SKM-1 treated with dmso at 0.1 percent for 144 hours (cell line): Measurements from ENCODE around the gene GRN.

Experiments used
- DNase-seq: peaks from one replicate; lab custom pipeline; 2025; ENCODE audit not compliant: unreplicated experiment; lab: John Stamatoyannopoulos, UW

The GRN gene

GRCh38 chr17:44344939-44345453 is at the start of gene GRN:
GRN (plus strand) TSS chr17:44345302; CDS start chr17:44349165, 3,863 bp downstream.
- peak; percentile 98 for DNase-seq

DNA sequence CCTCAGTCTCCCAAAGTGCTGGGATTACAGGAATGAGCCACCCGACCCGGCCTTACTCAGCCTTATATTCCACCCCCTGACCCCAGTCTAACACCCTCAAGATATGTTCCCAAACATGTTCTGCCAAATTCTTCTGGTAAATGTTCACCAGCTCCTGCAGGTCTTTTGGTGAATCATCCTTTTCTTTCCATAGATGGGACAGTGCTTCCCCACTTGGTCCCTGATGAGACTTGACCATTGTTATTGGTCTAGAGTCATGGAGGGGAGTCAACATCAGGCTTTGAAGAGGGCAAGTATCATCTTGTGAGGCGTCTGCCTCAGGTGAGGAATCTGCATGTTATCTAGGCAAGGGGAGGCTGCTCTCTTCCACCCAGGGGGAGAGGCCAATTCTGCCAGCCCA is 47.1 kb upstream of the GRN start:
- no peak for DNase-seq

DNA sequence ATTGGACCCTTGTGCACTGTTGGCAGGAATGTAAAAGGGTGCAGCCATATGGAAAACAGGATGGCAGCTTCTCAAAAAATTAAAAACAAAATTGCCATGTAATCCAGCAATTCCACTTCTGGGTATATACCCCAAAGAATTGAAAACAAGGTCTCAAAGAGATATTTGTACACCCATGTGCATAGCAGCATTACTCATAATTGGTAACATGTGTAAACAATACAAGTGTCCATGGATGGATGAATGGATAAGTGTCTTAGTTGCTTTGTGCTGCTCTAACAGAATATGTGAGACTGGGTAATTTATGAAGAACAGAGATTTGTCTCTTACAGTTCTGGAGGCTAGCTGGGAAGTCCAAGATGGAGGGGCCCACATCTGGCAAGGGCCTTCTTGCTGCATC is 40.5 kb upstream of the GRN start:
- no peak for DNase-seq

DNA sequence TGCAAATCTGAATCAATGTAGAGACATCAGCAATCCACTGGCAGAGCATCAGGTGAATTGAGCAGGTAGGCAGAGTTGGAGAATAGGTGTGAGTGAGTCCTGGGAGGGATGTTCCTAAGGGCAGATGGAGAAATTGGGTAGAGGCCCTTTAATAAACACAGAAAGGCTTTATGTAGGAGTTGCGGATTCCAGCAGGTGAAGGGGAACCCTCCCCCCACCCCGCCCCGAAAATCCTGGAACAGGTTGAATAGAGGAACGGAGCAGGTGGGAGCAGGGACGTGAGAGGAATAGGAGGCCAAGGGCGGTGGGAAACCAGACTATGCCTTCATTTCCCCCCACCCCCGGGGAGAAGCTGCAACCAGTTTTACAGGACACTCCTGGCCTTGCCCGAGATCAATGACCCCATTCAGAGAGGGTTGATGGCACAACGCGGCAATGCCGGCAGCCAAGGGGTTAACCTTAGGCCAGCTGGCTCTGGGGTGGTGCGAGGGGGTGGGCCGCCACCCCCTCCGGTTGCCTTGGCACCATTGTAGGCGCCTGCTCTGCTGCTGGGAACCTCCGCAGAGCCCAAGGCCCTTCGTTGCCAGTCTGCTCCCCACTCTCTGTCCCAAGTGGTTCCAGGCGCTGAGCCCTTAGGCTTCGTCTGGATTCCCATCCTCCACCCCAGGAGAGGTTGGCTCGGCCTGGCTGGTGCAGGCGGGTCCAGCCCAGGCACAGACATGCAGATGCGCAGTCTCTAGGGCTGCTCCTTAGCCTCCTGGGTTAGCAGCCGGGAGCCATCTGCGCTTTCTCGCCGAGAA is 37.5 kb upstream of the GRN start:
- DNase-seq, result no peak

- no peak for DNase-seq
Measured at GRCh38 chr17:44308320-44308818, 36.7 kb upstream of the GRN start, which contains the start of gene RUNDC3A. RUNDC3A (plus strand) TSS chr17:44308601; CDS start chr17:44308833, 232 bp downstream.

- DNase-seq, result no peak
Measured at GRCh38 chr17:44308865-44309264, 36.2 kb upstream of the GRN start.

GRCh38 chr17:44309472-44309871 is 35.6 kb upstream of the GRN start:
- DNase-seq, result no peak

DNA sequence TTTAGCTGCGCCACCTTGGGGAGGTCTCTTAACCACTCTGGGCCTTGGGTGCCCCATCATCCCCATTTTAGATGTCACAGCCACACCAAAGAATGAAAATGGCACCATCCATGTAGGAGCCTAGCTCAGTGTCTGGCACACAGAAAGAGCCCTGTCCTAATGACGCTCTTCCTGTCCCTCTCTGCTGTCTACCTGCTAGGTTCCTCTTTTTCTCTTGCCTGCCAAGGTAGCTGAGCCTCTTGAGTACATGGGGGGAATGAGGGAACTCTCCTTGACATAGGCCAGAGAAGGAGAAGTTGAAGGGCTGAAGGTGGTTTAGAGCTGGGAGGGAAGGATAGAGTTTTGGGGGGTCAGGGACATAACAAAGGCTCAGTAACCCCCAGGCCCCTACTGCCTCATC is 34.9 kb upstream of the GRN start:
- DNase-seq, result no peak

GRCh38 chr17:44310609-44311376 is 34.3 kb upstream of the GRN start:
- no peak for DNase-seq

GRCh38 chr17:44311562-44312181 is 33.4 kb upstream of the GRN start:
- no peak for DNase-seq

DNA sequence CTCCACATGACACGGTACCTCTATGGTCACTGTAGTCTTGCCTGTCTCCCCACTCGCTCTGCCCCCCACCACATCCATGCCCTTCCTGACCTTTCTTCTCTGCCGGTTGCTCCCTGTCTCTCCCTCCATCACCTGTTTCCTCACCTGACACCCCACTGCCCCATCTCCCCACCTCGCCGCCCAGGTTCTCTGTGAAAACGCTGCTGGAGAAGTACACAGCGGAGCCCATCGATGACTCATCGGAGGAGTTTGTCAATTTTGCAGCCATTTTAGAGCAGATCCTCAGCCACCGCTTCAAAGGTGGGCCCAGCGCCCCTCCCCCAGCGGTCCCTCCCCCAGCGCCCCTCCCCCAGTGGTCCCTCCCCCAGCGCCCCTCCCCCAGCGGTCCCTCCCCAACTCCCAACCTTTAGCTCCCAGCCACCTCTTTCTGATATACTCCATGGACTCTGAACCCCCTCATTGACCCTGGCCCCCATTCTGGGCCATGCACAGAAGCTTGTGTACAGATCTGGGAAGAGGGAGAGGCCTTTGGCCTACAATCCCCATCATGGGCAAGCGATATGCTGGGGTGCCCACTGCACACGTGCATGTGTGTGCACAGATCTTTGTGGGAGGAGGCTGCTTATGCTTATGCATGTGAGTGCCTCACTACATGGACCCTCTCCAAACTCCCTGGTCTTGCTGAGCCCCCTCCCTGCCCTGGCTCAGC is 32.6 kb upstream of the GRN start:
- no peak for DNase-seq

DNA sequence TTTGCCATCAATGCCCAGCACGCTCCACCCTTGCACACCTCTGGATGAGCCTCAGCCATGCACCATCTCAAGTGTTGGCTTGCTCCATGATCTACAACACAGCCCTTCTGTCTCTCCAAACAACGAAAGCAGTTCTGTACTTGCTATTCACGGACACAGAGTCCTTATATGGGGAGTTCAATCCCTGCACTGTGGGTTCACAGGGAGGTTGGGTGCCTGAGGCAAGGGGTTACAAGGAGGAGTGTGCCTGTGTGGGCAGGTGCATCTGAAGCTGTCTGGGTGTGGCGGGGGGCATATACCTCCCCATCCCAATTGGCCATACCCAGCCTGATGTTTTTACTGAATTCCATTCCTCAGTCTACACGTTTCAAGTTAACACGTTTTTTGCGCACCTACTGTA is 31.1 kb upstream of the GRN start:
- no peak for DNase-seq

DNA sequence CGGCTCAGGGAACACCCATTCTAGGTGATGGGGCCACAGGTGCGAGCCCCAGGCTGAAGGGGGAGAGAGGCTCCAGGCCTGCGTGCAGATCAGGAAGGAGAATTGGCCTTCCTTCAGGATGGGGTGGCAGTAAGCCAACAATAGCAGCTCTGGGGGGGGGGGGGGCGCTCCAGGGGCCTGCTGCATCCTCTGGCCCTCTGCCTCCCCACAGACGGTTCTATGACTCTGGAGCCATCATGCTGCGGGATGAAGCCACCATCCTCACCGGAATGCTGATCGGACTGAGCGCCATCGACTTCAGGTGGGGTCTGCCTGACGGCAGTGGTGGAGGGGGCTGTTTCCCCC is 30.6 kb upstream of the GRN start:
- no peak for DNase-seq

GRCh38 chr17:44314869-44315661 is 30.0 kb upstream of the GRN start:
- no peak for DNase-seq

- DNase-seq, result no peak
Measured at GRCh38 chr17:44315760-44316731, 29.1 kb upstream of the GRN start.

DNA sequence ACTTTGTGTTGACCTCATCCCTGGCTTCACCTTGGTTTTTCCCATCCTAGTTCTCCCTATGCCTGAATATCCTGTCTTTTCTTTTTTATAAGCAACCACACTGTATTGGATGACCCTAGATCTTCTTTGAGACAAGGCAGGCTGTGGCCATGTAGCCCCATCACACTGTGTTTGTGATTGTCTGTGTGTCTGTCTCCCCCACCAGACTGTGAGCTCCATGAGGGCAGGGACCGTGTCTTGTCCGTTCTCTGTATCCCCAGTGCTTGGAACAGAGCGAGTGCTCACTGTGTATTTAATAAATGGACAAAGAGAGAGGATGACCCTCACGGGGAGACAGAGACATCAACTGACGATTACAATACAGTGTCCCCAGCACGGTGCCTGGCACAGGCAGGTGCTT is 27.6 kb upstream of the GRN start:
- no peak for DNase-seq

- DNase-seq, result no peak
Measured at GRCh38 chr17:44318077-44318892, 26.8 kb upstream of the GRN start.

DNA sequence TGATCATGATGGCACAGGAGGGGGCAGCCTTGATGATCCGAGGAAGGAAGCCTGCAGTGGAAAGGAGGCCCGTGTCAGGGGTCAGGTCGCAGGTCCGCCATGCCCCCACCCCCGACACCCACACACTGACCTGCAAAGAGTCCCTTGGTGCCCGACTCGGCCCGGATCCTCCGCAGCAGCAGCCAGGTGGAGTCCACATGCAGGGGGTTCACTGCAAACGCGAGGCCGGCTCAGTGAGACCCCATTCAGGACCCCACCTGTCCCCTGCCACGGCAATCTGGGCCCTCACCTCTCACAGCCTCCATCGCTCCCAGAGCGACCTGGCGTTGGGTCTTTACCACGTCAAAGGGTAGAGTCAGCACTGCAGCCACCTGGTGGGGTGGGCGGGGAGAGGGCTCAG is 25.0 kb upstream of the GRN start:
- DNase-seq, result no peak
